Muscle layer of colon (tissue), 2 donors: ENCODE results near the gene COX19.

Experiments
- H3K27ac ChIP-seq: one replicate; pipeline ENCODE4 v1.7.0; 2013; ENCODE audit warnings: low read depth, mild to moderate bottlenecking, low read length, moderate library complexity
- H3K27me3 ChIP-seq, 2 donors: one replicate each; pipeline ENCODE4 v1.7.0; 2013; ENCODE audit warnings: low read length in 2 of 2, mild to moderate bottlenecking in 2 of 2; ENCODE audit not compliant: insufficient read depth in 2 of 2, control insufficient read depth in 1 of 2
- H3K36me3 ChIP-seq: one replicate; pipeline ENCODE4 v1.7.0; 2013; ENCODE audit warnings: mild to moderate bottlenecking, low read length; ENCODE audit not compliant: insufficient read depth
- H3K4me1 ChIP-seq: one replicate; pipeline ENCODE4 v1.7.0; 2013; ENCODE audit warnings: mild to moderate bottlenecking, low read length; ENCODE audit not compliant: insufficient read depth
- H3K4me3 ChIP-seq, 2 donors: one replicate each; pipeline ENCODE4 v1.7.0; 2013; ENCODE audit warnings: low read length in 2 of 2, low read depth in 1 of 2, mild to moderate bottlenecking in 1 of 2, moderate library complexity in 1 of 2
- H3K9ac ChIP-seq: one replicate; pipeline ENCODE4 v1.7.0; 2013; ENCODE audit warnings: low read length
- H3K9me3 ChIP-seq: one replicate; pipeline ENCODE4 v1.7.0; 2013; ENCODE audit warnings: mild to moderate bottlenecking, low read length
- donor health status: abdominal sarcoma.
- donor health status: Adenocarcinoma of cecum.

Gene COX19

GRCh38 chr7:974820-975681 lies at the start of gene COX19:
Gene COX19 (minus strand): TSS chr7:975549. CDS start chr7:975509, 40 bp downstream.
- Histone ChIP-seq H3K9me3 (no peaks in the 10 kb centered on the region), H3K9ac (peak within 1 kb of the TSS; percentile 49), H3K27ac (peak within 1 kb of the TSS; percentile 99), H3K4me3 (peak within 1 kb of the TSS; percentile 77 to 100), H3K4me1 (peaks cover 14% of the 10 kb centered on the region), H3K36me3 (peaks cover 26% of the 10 kb centered on the region), H3K27me3 (no peaks in the 10 kb centered on the region)

- Histone ChIP-seq H3K4me3 (no peak overlapping the region), H3K27ac (no peak overlapping the region), H3K9ac (no peak overlapping the region), H3K36me3 (no peaks in the 10 kb centered on the region), H3K27me3 (no peaks in the 10 kb centered on the region), H3K4me1 (peaks cover 16% of the 10 kb centered on the region), H3K9me3 (no peaks in the 10 kb centered on the region)
These were observed 49.0 kb upstream of the COX19 start for GRCh38 chr7:1024331-1024841.

GRCh38 chr7:1022801-1023465 lies 47.6 kb upstream of the COX19 start:
- H3K27ac ChIP-seq: no peak overlapping the region
- H3K9me3 ChIP-seq: no peaks in the 10 kb centered on the region
- H3K27me3 ChIP-seq: no peaks in the 10 kb centered on the region
- H3K4me3 ChIP-seq: no peak overlapping the region
- no peaks in the 10 kb centered on the region for H3K36me3 ChIP-seq
- H3K4me1 ChIP-seq: peaks cover 7% of the 10 kb centered on the region
- no peak overlapping the region for H3K9ac ChIP-seq

GRCh38 chr7:1022356-1022755 lies 47.0 kb upstream of the COX19 start:
- H3K4me1 ChIP-seq: peaks cover 7% of the 10 kb centered on the region
- H3K36me3 ChIP-seq: no peaks in the 10 kb centered on the region
- H3K9ac ChIP-seq: no peak overlapping the region
- H3K9me3 ChIP-seq: no peaks in the 10 kb centered on the region
- H3K27me3 ChIP-seq: no peaks in the 10 kb centered on the region
- H3K27ac ChIP-seq: no peak overlapping the region
- H3K4me3 ChIP-seq: no peak overlapping the region

- no peak overlapping the region for H3K4me3 ChIP-seq
- H3K27ac ChIP-seq: no peak overlapping the region
- no peaks in the 10 kb centered on the region for H3K36me3 ChIP-seq
- no peaks in the 10 kb centered on the region for H3K9me3 ChIP-seq
- no peak overlapping the region for H3K9ac ChIP-seq
- H3K27me3 ChIP-seq: no peaks in the 10 kb centered on the region
- peaks cover 5% of the 10 kb centered on the region for H3K4me1 ChIP-seq
These were observed 46.6 kb upstream of the COX19 start for GRCh38 chr7:1021931-1022330.

GRCh38 chr7:1021366-1021765 lies 46.0 kb upstream of the COX19 start:
- H3K27me3 ChIP-seq: no peaks in the 10 kb centered on the region
- no peak overlapping the region for H3K9ac ChIP-seq
- no peaks in the 10 kb centered on the region for H3K9me3 ChIP-seq
- H3K27ac ChIP-seq: no peak overlapping the region
- no peak overlapping the region for H3K4me3 ChIP-seq
- no peaks in the 10 kb centered on the region for H3K4me1 ChIP-seq
- H3K36me3 ChIP-seq: no peaks in the 10 kb centered on the region

- Histone ChIP-seq H3K4me3 (no peak overlapping the region), H3K36me3 (no peaks in the 10 kb centered on the region), H3K27me3 (no peaks in the 10 kb centered on the region), H3K4me1 (no peaks in the 10 kb centered on the region), H3K9ac (no peak overlapping the region), H3K27ac (no peak overlapping the region), H3K9me3 (no peaks in the 10 kb centered on the region)
These were observed 45.5 kb upstream of the COX19 start for GRCh38 chr7:1020849-1021251.

- Histone ChIP-seq H3K9me3 (no peaks in the 10 kb centered on the region), H3K4me1 (no peaks in the 10 kb centered on the region), H3K4me3 (no peak overlapping the region), H3K27ac (no peak overlapping the region), H3K36me3 (no peaks in the 10 kb centered on the region), H3K27me3 (no peaks in the 10 kb centered on the region), H3K9ac (no peak overlapping the region)
These were observed 44.7 kb upstream of the COX19 start for GRCh38 chr7:1019789-1020610.

GRCh38 chr7:1019255-1019785 lies 44.0 kb upstream of the COX19 start:
- no peaks in the 10 kb centered on the region for H3K27me3 ChIP-seq
- H3K27ac ChIP-seq: no peak overlapping the region
- H3K4me1 ChIP-seq: no peaks in the 10 kb centered on the region
- H3K9ac ChIP-seq: no peak overlapping the region
- no peaks in the 10 kb centered on the region for H3K36me3 ChIP-seq
- no peaks in the 10 kb centered on the region for H3K9me3 ChIP-seq
- H3K4me3 ChIP-seq: no peak overlapping the region

GRCh38 chr7:1018334-1018695 lies 43.0 kb upstream of the COX19 start:
- Histone ChIP-seq H3K27me3 (no peaks in the 10 kb centered on the region), H3K36me3 (no peaks in the 10 kb centered on the region), H3K9ac (no peak overlapping the region), H3K4me3 (no peak overlapping the region), H3K9me3 (no peaks in the 10 kb centered on the region), H3K4me1 (no peaks in the 10 kb centered on the region), H3K27ac (no peak overlapping the region)
